CD4-positive, alpha-beta T cell treated with Interleukin-17A for 1 hour (primary cell): Measurements from ENCODE around the gene POLR3H.

Source experiments
- DNase-seq: peaks from one replicate; pipeline ENCODE4 v3.0.0-alpha.2; 2020

Gene POLR3H

DNA sequence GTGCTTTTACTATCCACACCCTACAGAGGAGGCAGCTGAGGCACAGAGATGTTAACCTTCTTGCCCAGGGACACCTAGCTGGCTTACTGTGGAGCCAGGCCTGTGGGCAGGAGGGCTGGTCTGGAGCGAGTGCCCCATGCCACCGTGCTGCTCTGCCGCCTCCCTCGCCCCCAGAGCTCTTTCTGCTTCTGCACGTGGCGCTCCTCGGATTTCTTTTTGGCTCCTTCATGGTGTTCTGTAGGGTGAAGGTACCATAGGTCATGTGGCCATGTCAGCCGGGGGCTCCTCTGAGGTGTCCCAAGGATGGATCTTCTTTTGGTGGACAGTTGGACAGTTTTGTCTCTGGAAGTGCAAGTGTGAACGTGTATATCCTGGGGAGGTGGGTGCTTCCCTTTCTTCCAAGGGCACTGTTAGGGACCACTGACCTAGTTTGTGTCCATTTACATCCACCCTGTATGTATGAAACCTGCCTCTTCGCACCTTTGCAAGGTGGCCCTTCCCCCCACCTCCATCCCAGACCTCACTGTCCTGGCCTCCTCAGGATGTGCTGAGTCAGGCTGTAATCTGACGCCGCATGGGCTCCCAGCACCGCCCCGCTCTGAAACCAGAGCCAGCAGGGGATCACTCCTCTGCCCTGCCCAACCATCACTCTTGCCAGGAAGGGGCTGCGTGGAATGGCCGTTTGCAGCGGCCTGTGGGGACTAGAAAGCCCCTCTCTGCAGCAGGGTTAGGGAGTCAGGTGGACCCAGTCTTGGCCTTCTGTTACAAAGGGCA is 31.7 kb downstream of the POLR3H start:
- no peak for DNase-seq

DNA sequence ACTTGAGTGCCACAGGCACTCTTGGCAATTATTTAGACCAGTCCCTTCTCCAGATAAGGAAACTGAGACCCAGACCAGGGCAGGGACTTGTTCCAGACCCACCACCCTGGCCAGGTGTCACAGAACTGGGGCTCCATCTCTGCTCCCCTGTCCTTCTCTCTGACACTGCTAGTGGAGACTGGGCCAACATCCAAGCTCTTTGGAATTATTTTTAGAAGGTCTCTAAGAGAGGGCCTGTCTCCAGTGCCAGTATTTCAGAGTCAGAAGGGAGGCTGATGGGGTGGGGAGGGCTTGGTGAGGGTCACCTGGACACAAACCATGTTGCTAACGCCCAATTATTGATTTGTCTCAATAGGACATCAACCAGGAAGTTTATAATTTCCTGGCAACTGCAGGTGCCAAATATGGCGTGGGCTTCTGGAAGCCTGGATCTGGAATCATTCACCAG is 32.7 kb downstream of the POLR3H start:
- DNase-seq = no peak

DNA sequence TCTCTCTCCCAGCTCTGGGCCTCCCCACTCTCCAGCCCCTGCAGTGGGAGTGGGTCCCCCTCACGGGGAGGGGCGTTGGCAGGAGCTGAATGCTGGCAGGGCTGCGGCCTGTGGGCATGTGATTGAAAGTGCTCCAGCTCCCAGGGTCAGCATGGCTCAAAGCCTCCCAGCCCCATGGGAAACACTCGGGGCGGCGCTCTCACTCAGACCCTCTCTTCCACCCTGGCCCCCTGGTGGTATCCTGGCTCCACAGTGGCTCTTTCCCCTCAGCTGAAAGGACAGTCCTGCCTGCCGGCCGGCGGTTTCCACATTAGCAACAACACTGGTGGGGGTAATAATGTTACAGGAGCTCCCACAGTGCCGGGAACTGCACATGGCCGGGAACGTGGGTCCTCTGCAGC is 35.5 kb downstream of the POLR3H start:
- no peak for DNase-seq

DNA sequence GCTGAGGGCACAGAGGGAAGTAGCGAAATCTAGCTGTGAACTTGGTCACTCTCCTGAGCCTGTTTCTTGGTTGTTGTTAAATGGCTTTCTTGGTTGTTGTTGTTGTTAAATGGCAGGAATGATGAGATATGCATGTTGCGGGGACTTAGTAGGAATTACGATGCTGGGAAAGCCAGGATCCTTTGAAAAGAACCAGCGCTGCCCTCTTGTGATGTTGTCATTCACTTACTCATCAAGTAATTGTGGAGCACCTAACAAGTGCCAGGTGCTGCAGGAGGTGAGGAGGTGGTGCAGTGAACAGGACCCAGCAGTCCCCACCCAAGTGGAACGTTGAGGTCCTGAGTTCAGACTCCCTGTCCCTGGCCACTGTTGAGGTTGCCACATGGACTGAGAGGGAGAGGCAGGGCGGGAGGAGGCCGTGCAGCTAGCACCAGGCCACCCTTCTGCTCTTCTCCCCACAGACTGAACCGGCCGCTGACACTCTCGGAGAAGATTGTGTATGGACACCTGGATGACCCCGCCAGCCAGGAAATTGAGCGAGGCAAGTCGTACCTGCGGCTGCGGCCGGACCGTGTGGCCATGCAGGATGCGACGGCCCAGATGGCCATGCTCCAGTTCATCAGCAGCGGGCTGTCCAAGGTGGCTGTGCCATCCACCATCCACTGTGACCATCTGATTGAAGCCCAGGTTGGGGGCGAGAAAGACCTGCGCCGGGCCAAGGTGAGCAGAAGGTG is 36.8 kb downstream of the POLR3H start:
- no peak for DNase-seq

DNA sequence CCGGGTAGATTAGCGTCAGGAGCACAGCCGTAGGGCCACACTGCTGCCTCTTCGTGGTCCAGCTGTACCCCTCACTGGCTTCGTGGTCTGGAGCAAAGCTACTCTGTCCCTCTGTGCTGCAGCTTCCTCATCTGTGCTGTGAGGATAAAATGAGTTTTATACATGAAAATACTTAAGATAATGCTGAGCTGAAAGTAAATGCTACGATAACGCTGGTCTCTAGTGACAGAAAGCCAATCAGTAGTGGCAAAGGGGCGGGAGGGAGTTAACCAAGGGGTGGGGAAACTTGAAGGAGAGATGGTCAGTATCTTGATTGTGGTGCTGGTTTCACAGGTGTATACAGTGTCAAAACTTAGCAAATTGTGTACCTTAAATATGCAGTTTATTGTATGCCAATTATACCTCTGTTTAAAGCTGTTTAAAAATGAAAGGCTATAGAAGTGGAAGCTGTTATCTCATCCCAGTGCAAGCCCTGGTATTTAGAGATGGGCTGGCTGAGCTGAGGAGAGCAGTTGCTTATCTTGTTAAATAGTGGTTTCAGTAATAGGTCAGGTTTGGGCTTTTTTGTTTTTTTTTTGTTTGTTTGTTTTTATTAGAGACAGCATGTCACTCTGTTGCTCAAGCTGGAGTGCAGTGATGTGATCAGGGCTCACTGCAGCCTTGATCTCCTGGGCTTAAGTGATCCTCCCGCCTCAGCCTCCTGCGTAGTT is 38.6 kb downstream of the POLR3H start:
- no peak for DNase-seq

DNA sequence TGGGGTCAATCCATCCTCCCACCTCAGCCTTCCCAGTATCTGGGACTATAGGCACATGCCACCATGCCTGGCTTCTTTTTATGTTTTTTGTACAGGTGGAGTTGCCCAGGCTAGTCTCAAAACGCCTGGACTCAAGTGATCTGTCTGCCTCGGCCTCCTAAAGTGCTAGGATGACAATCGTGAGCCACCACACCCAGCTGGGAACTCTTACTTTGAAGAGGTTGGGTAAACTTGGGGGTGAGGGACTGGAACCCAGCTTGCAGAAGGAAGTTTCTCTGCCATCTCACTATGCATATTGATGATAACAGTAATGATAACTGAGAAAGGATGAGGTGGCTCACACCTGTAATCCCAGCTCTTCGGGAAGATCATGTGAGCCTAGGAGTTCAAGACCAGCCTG is 39.5 kb downstream of the POLR3H start:
- no peak for DNase-seq

DNA sequence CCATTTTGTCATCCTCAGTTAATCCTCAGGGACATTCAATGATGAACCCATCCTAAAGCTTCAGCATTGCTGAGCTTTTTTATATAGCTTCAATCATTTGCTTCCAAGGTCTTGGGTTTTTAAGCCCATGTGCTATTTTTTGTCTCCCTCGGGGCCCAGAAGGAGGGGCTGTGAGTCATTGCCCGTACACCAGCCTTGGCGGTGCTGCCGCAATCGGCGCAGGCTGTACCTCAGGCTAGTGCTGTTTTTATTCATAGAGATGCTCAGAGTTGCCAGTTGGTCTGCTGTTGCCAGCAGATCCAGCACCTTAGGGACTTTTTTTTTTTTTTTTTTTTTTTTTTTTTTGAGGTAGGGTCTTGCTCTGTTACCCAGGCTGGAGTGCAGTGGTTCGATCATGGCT is 39.9 kb downstream of the POLR3H start:
- no peak for DNase-seq

DNA sequence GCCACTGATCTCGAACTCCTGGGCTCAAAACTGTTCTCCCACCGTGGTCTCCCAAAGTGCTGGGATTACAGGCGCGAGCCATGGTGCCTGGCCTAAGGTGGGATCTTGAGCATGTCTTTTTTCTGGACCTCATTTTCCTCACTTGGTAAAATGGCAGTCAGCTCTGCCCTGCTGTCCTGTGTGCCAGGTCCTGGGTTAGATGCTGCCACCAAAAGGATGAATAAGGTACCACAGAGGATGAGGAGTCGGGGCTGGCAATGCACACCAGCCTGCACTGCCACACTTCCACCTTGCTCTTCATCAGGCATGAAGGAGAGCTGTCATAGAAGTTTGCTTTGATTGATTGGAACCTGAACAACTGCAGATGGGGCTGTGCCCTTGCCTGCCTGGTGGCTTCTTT is 43.1 kb downstream of the POLR3H start:
- peak; percentile 36 for DNase-seq

DNA sequence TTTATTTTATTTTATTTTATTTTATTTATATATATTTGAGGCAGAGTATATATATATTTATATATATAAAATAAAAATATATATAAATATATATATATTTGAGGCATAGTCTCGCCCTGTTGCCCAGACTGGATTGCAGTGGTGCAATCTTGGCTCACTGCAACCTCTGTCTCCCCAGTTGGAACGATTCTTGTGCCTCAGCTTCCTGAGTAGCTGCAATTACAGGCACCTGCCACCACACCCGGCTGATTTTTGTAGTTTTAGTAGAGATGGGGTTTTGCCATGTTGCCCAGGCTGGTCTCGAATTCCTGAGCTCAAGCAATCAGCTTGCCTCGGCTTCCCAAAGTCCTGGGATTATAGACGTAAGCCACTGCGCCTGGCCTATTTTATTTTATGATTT is 44.0 kb downstream of the POLR3H start:
- no peak for DNase-seq

DNA sequence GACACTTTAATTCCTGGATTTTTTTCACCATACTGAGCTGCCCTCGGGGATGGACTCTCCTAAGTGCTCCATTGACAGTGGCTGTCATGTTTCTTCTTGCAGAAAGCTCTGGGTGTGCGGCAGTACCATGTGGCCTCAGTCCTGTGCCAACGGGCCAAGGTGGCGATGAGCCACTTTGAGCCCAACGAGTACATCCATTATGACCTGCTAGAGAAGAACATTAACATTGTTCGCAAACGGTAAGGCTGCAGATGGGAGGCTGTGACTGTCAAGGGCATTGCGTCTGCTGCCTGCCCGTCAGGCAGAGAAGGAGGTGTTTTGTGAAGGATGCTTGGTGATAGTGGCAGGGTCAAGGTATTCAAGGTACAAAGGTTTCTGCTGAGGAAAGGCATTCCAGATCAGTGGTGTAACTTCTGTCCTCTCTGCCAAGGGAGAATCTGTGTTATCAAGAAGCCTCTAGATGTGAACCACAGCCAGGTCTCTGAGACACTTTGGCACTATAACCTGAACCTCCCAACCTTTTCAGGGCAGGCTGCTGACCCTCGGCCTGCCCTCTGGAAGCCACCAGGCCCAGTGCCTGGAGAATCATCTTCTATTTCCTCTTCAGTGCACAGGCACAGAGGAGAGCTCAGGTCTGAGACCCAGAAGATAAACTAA is 44.5 kb downstream of the POLR3H start:
- no peak for DNase-seq

DNA sequence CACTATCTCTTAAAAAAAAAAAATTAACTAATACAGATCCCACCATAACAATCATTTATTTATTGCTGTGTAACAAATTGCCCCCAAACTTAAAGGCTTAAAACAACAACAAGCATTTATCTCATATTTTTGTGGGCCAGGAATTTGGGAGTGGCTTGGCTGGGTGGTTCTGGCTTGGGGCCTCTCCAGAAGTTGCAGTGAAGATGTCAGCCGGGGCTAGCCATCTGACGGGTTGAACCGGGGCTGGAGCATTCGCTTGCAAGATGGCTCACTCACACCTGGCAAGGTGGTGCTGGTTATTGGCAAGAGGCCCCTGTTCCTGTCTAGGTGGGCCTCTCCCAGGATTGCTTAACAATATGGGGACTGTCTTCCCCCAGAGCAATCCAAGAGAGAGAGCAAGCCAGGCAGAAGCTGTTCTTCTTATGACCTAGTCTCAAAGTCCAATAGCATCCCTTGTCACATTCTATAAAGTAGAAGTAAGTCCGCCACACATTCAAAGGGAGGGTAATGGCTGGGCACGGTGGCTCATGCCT is 45.9 kb downstream of the POLR3H start:
- no peak for DNase-seq

DNA sequence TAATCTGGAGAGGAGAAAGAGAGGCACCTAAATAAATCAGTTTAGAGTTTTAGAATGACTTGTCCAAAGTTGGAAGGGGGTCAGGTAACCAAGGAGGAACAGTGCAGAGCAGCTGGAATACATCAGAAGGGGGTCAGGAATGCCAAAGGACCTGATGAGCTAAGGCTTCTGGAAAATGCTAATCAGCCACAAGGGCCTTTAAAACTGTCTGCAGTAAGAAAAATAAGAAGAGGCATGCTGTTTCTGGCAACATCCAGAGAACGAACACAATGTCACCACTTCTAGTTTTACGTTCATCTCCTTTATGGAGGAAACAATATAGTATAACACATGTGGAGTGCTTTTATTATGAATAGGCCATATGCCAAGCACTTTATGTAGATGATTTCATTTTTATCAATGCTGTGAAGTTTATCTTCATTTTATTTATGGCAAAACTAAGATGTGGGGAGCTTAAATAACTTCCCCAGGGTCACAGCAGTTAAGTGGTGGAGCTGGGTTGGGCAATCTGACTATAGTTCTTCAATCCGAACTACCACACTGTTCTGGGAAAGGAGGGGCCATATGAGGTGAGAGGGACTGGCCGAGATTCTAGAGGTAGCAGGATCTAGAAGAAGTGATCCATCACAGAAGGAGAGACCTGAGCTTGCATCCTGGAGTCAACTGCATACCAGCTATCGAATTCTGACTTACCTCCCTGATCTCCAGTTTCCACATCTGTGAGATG is 52.7 kb downstream of the POLR3H start:
- no peak for DNase-seq

DNA sequence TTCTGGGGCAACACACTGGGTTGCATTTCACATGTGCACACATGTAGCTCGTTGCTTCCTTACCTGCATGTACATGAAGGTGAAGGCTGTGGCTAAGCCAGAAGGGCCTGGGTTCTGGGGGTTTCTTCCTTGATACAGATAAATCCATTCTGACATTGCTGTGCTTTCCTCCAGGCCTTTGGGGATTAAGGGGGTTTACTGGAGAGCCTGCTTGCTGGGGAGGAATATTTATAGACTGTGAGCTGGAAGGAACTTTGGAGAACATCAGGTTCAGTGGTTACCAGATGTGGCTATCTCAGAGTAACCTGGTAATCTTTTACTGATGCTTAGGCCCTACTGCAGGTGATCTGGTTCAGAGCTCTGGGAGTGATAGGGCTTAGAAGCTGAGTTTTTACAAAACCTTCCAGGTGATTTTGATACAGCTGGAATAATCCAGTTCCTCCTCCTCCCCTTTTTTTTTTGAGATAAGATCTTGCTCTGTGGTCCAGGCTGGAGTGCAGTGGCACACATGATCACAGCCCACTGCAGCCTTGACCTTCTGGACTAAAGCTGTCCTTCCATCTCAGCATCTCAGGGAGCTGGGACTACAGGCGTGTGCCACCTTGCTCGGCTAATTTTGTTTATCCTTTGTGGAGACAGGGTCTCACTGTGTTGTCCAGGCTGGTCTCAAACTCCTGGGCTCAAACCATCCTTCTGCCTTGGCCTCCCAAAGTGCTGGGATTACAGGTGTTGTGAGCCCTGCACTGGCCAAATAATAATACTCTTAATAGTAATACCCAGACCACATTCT is 55.5 kb downstream of the POLR3H start:
- DNase-seq = no peak

DNA sequence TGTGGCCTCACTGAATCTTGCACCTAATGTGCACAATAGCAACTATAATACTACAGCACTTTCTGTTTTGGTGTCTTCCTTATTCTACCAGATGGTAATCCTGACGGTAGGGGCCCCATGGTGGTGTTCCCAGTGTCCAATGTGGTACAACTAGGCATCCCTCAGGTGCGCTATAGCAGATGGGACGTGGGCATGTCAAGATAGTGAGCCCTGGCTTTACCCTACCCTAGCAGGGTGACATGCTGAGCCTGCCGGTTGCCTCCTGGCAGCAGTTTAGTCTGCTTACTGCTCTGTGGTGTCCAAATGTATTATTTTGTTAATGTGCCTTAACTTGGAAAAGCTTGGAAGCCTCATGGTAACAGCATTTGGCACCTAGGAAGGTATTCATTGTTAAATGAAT is 56.2 kb downstream of the POLR3H start:
- DNase-seq = no peak

DNA sequence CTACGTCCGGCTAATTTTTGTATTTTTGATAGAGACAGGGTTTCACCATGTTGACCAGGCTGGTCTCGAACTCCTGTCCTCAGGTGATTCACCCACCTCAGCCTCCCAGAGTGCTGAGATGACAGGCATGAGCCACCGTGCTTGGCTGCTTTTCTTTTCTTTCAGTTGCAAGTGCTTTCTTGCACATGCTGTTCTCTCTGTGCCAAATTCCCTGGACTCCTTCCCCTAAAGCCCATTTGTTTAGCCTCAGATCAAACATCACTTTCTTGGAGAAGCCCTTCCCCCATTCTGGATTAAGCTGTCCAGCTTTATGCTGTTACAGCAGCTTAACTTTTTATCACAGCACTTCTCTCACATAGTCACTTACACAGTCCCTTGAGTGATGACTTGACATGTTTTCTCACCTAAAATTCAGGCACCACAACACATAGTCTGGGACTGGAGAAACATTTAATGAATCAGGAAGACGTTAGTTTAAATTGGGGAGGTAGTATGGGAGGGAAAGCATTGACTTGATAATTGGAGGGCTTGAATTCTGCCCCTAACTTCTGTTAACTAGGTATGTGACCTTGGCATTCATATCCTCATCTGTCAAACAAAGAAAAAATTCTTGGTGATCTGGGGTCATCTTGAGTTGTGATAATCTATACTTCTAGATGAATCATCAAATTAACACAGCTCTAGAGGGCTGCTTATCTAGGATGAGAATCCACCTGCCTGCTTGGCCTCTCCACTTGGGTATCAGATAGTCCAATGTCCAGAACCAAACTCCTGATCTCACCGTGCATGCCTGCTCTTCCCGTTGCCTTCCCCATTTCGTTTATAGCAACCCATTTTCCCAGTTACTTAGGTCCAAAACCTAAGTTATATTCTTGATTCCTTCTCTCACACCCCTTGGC is 57.0 kb downstream of the POLR3H start:
- no peak for DNase-seq

DNA sequence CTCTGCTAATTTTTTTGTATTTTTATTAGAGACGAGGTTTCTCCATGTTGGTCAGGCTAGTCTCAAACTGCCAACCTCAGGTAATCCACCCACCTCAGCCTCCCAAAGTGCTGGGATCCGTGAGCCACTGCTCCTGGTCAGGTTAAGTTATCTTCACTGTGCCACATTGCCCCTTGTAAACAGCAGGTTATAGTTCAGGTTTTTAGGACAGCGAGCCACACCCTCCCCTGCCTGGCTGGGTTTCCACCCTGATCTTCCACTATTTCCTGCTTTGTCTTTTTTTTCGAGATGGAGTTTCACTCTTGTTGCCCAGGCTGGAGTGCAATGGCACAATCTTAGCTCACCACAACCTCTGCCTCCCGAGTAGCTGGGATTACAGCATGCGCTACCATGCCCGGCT is 59.2 kb downstream of the POLR3H start:
- no peak for DNase-seq

DNA sequence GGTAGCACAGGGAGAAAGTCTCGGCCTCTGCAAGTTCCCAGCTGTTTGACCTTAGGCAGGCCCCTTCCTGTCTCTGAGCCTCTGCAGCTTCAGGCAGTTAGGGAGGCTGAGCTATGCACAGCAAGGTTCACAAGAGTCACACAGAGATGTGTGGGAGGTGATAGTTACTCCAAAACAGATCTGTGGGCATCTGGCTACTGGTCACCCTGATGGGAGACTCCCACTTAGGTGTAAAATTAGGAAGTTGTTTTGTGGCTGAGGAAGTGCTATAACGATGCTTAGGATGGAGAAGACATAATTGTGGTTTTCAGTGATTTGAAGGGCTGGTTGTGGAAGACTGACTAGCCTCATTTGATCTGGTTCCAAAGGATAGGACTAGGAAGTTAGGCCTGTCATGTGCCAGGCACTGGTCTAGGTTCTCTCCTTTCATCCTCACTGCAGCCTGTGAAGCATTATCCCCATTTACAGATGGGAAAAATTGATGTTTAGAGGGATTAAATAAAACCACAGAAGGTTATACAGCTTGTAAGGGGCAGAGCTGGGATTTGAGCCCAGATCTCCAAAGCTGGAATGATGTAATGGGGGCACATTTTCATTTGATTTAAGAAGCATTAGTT is 61.8 kb downstream of the POLR3H start:
- DNase-seq = no peak

DNA sequence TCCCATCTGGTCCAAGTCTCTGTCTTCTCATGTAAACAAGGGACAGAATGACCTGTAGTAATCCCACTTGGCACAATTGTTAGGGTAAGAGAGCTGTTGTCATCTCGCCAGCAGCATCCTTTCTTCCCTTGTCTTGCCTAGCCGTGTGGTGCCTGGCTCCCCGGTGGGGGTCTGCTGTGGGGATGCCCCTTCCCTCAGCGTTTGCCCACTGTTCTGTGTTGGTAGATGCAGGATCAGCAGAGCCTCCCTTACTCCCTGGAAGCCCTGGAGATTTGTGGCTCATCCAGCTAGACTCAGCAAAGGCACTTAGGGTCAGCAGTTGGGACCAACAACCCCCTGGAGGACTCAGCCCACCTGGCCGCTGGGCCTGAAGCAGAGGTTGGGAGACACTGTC is 62.3 kb downstream of the POLR3H start:
- no peak for DNase-seq

DNA sequence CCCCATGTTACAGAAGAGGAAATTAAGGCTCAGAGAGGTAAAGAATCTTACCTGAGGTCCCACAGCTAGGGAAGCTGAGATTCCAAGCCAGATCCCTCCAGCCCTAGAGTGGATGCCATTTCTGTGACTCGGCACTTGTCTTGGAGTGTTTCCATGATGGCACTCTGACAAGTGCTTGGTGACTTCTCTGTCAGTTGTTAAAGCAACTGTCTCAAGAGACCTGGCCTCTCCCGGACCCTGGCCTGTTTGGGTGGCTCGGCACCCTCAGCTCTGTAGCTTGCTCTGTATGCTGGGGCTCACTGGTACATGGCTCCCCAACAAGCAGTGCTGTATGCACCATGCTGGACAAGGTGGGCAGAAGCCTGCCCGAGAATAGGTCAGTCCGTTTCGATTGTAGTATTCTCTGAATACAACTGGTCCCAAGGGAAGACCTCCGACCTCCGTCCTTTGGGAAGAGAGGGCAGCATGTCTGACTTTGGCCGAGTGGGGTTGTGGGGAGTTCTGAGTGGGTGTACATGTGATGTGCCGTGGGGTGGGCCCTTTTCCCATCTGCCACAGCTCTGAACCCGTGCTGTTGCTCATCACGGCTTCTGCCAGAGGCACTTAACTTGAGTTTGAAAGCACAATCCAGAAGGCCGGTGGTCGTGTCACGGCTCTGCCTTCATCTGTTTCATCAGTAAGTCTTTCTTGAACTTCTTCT is 63.0 kb downstream of the POLR3H start:
- DNase-seq = no peak
